Thyroid gland (tissue), 4 donors: Measurements from ENCODE around the gene ZNF407.

Source experiments
- CTCF ChIP-seq, 6 experiments: fragments of 200-600 bp in 3 of 6; fragments of 450-650 bp in 3 of 6; sonication (generic) in 3 of 6; IDR thresholded peaks; one replicate each; pipeline ENCODE4 v1.5.1; 2016 to 2019; ENCODE audit warnings: antibody characterized with exemption in 6 of 6, mild to moderate bottlenecking in 2 of 6, inconsistent platforms in 1 of 6, moderate library complexity in 1 of 6
- POLR2A ChIP-seq, 2 donors: fragments of 450-650 bp; IDR thresholded peaks; one replicate each; pipeline ENCODE4 v1.6.1; 2017; ENCODE audit warnings: antibody characterized with exemption in 2 of 2, mild to moderate bottlenecking in 2 of 2, moderate library complexity in 1 of 2

DNA sequence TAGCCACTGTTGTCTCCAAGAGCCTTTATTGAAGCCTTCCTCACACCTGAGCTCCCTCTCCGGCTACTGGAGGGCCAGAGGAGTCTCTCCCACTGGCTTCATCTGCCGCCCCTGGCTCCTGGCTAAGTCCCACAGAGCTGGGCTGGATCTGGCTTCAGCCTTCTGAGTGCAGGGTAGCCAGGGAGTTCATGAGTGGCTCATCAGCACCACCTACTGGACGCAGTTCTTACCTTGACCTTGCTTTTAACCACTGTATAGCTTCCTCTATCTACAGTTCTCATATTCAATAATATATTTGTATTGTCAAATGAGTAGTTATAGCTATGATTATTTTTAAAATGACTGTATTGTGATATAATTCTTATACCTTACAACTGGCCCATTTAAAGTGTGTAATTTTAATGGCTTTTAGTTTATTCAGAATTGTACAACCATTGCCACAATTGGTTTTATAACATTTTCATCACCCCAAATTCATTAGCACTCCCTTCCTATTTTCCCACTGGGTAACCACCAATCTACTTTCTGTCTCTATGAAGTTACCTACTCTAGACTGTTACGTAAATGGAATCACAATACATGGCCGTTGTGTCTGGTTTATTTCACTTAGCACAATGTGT, 45.6 kb upstream of the ZNF407 start:
- TF ChIP-seq CTCF (IDR thresholded peaks at IDR 0.05): peak; percentile 66 to 85 (median 80)
- TF ChIP-seq POLR2A (IDR thresholded peaks at IDR 0.05): no peak
